GM18507 (cell line): Measurements from ENCODE around the gene DKK2.

Experiments
- DNase-seq: peaks from one replicate; pipeline ENCODE4 v3.0.0; 2011; ENCODE audit warnings: low read depth; ENCODE audit not compliant: insufficient read length; ENCODE audit errors: extremely low spot score
- FAIRE-seq: peaks from 2 replicates; lab custom pipeline; 2011; peaks lifted over from hg19 to GRCh38; lab: Jason Lieb, UNC

The DKK2 gene

GRCh38 chr4:107035819-107036583 is at the start of gene DKK2:
TSS of gene DKK2 (minus strand) at chr4:107036313. CDS start at chr4:107035591, 722 bp downstream.
- no peak for DNase-seq

GRCh38 chr4:107077192-107077591 is 41.1 kb upstream of the DKK2 start:
- no peak for DNase-seq
- no peak for FAIRE-seq

More at GRCh38 chr4:107035819-107036583, at the start of gene DKK2:
- no peak for FAIRE-seq

- FAIRE-seq, result no peak
- DNase-seq, result no peak
Observed at GRCh38 chr4:107072836-107073736, 37.0 kb upstream of the DKK2 start.

GRCh38 chr4:107071108-107071507 is 35.0 kb upstream of the DKK2 start:
- DNase-seq (no peak), FAIRE-seq (no peak)

- DNase-seq (no peak), FAIRE-seq (peak; percentile 67)
Observed at GRCh38 chr4:107069049-107069448, 32.9 kb upstream of the DKK2 start.

GRCh38 chr4:107068116-107068515 is 32.0 kb upstream of the DKK2 start:
- DNase-seq, result no peak
- FAIRE-seq, result no peak

GRCh38 chr4:107066621-107067020 is 30.5 kb upstream of the DKK2 start:
- DNase-seq (no peak), FAIRE-seq (no peak)

- no peak for DNase-seq
- no peak for FAIRE-seq
Observed at GRCh38 chr4:107065201-107065600, 29.1 kb upstream of the DKK2 start.

- FAIRE-seq, result no peak
- no peak for DNase-seq
Observed at GRCh38 chr4:107060388-107060787, 24.3 kb upstream of the DKK2 start.

GRCh38 chr4:107058828-107059227 is 22.7 kb upstream of the DKK2 start:
- FAIRE-seq, result no peak

GRCh38 chr4:107050525-107051135 is 14.5 kb upstream of the DKK2 start:
- DNase-seq (no peak), FAIRE-seq (peak; percentile 47)

More at GRCh38 chr4:107058828-107059227, 22.7 kb upstream of the DKK2 start:
- DNase-seq, result no peak

GRCh38 chr4:107046261-107046660 is 10.1 kb upstream of the DKK2 start:
- no peak for DNase-seq
- no peak for FAIRE-seq

GRCh38 chr4:107044170-107044569 is 8.1 kb upstream of the DKK2 start:
- DNase-seq, result no peak
- no peak for FAIRE-seq

- no peak for DNase-seq
Observed at GRCh38 chr4:107037199-107037584, 1.1 kb upstream of the DKK2 start.

GRCh38 chr4:107036584-107037198 is 578 bp upstream of the DKK2 start:
- DNase-seq, result no peak
- FAIRE-seq, result no peak

More at GRCh38 chr4:107037199-107037584, 1.1 kb upstream of the DKK2 start:
- FAIRE-seq, result no peak

- FAIRE-seq, result no peak
- DNase-seq, result no peak
Observed at GRCh38 chr4:107034996-107035818, 906 bp downstream of the DKK2 start.

- DNase-seq, result no peak
- no peak for FAIRE-seq
Observed at GRCh38 chr4:107034091-107034995, 1.8 kb downstream of the DKK2 start.

- DNase-seq, result no peak
- no peak for FAIRE-seq
Observed at GRCh38 chr4:107027379-107027778, 8.7 kb downstream of the DKK2 start.
